ENCODE measurements around the gene QRICH1. TPM values are rescaled to one million over a fixed set of nuclear protein-coding genes. Genes with fewer than 3 reads are reported as not detected.

Gene QRICH1
- total and polyA plus RNA-seq, 2 of the 13 experiments (the other 11 are each of a cell fraction or from before 2014, with no cell fraction given), result 52.6 to 102 TPM

- TF ChIP-seq MYPOP (CRISPR knock-in tag; IDR thresholded peaks at IDR 0.05) (no peak; the same call in 1 of the 2 replicates), MAZ (IDR thresholded peaks at IDR 0.05; ENCODE audit: borderline replicate concordance, low read depth, low read length) (peak; percentile 44; the same call in 1 of the 2 replicates), MAZ (CRISPR knock-in tag; IDR thresholded peaks at IDR 0.05; ENCODE audit: low read depth) (peak; percentile 50; the same call in 1 of the 2 replicates), CENPT (CRISPR knock-in tag; IDR thresholded peaks at IDR 0.05; ENCODE audit: low read depth) (no peak), ZFYVE20 (CRISPR knock-in tag; IDR thresholded peaks at IDR 0.05; ENCODE audit: borderline replicate concordance, low read depth) (no peak), JDP2 (CRISPR knock-in tag; IDR thresholded peaks at IDR 0.05; ENCODE audit: borderline replicate concordance) (no peak), NCOA5 (CRISPR knock-in tag; IDR thresholded peaks at IDR 0.05) (no peak), FOXK1 (CRISPR knock-in tag; IDR thresholded peaks at IDR 0.05; ENCODE audit: borderline replicate concordance, low read depth) (peak; percentile 94; the same call in 1 of the 2 replicates), ZKSCAN5 (CRISPR knock-in tag; IDR thresholded peaks at IDR 0.05) (0 out of 2 replicates have a peak, but pooled peaks have one; percentile 51), ZFP90 (CRISPR knock-in tag; IDR thresholded peaks at IDR 0.05; ENCODE audit: borderline replicate concordance) (no peak; the same call in 1 of the 2 replicates), ZFAT (CRISPR knock-in tag; conservative IDR thresholded peaks at IDR 0.05) (no peak), ATF1 (CRISPR knock-in tag; IDR thresholded peaks at IDR 0.05) (no peak), ZNF609 (CRISPR knock-in tag; IDR thresholded peaks at IDR 0.05; ENCODE audit: borderline replicate concordance) (peak; percentile 56; the same call in 1 of the 2 replicates), ZSCAN30 (CRISPR knock-in tag; IDR thresholded peaks at IDR 0.05) (peak; percentile 54; the same call in 1 of the 2 replicates), ZC3H4 (CRISPR knock-in tag; IDR thresholded peaks at IDR 0.05; ENCODE audit: borderline replicate concordance) (peak; percentile 69; the same call in 1 of the 2 replicates), ATRX (CRISPR knock-in tag; IDR thresholded peaks at IDR 0.05; ENCODE audit: borderline replicate concordance) (no peak), ZNF350 (CRISPR knock-in tag; IDR thresholded peaks at IDR 0.05; ENCODE audit: borderline replicate concordance, low read depth) (peak; percentile 87; the same call in 1 of the 2 replicates), ZNF570 (CRISPR knock-in tag; IDR thresholded peaks at IDR 0.05; ENCODE audit: borderline replicate concordance) (no peak)
These were observed at the start of gene QRICH1 (continued) for GRCh38 chr3:49093853-49094767.

Measured in HepG2 (cell line).